HUDEP-2 (cell line): ENCODE measurements around the gene TMEM94.
"Not testable (repeated sequence)": the region's sequence is repeated elsewhere in the genome, so short reads cannot be mapped to it uniquely, and the experiment has no call there.

ENCODE experiments used
- DNase-seq, 76 experiments: peaks; one replicate each; lab custom pipeline; 2025; ENCODE audit not compliant: unreplicated experiment in 76 of 76; lab: John Stamatoyannopoulos, UW

Gene TMEM94

GRCh38 chr17:75456417-75457046, at the start of gene TMEM94:
TMEM94 (plus strand) TSS chr17:75456635; CDS start chr17:75471906, 15,271 bp downstream.
- peak in 75 of 76 experiments; percentile 32 to 97 (median 90) for DNase-seq

GRCh38 chr17:75407655-75408352, 48.6 kb upstream of the TMEM94 start:
- DNase-seq, result no peak

DNA sequence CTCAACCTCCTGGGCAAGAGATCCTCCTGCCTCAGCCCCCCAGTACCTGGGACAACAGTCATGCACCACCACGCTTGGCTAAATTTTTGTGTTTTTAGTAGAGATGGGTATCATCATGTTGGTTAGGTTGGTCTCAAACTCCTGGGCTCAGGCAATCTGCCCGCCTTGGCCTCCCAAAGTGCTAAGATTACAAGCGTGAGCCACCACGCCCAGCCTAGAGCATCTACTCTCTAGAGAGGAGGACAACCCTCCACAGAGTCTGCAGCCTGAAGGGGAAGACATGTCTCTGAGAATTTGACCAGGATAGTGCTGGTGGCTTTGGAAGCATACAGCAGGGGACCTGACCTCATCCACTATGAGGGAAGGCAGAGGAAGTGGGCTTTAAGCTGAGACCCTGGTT, 46.3 kb upstream of the TMEM94 start:
- DNase-seq, result peak in 1 of 76 experiments; percentile 9

DNA sequence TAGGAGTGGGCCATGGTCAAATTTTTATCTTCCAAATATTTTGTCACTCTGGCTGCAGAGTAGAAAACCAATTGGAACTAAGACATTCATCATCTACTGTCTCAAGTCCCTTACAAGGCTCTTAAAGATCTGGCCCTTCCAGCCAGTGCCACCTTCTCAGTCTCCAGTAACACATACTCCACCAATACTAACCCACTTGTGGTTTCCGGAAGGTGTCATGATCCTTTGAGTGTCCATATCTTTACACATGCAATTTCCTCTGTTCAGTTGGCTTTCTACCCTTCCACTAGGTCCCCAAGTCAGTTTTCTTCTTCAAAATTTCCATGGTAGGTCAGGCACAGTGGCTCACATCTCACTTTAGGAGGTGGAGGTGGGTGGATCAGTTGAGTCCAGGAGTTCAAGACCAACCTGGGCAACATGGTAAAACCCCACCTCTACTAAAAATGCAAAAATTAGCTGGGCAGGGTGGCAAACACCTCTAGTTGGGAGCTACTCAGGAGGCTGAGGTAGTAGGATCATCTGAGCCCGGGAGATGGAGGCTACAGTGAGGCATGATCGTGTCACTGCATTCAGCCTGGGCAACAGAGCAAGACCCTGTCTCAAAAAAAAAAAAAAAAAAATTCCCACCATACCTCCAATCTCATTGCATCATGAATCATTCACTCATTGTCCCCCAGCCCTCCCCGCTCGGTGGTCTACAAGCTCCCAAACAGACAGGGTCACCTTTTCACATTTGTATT, 44.9 kb upstream of the TMEM94 start:
- DNase-seq, result no peak

GRCh38 chr17:75412455-75413317, 43.7 kb upstream of the TMEM94 start:
- DNase-seq, result peak in 59 of 76 experiments; percentile 9 to 75 (median 38)

GRCh38 chr17:75414488-75414887, 41.9 kb upstream of the TMEM94 start:
- DNase-seq, result no peak

DNA sequence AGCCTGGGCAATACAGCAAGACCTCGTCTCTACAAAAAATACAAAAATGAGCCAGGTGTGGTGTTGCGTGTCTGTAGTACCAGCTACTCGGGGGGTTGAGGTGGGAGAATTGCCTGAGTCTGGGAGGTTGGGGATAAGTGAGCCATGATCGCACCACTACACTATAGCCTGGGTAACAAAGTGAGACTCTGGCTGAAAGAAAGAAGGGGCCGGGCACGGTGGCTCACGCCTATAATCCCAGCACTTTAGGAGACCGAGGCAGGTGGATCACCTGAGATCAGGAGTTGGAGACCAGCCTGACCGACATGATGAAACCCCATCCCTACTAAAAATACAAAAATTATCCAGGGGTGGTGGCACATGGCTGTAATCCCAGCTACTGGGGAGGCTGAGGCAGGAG, 40.4 kb upstream of the TMEM94 start:
- DNase-seq, result no peak

- DNase-seq, result no peak
Observed at GRCh38 chr17:75417054-75417580, 39.3 kb upstream of the TMEM94 start.

GRCh38 chr17:75418531-75418930, 37.9 kb upstream of the TMEM94 start:
- no peak for DNase-seq

GRCh38 chr17:75428543-75429469, 27.6 kb upstream of the TMEM94 start:
- no peak for DNase-seq

DNA sequence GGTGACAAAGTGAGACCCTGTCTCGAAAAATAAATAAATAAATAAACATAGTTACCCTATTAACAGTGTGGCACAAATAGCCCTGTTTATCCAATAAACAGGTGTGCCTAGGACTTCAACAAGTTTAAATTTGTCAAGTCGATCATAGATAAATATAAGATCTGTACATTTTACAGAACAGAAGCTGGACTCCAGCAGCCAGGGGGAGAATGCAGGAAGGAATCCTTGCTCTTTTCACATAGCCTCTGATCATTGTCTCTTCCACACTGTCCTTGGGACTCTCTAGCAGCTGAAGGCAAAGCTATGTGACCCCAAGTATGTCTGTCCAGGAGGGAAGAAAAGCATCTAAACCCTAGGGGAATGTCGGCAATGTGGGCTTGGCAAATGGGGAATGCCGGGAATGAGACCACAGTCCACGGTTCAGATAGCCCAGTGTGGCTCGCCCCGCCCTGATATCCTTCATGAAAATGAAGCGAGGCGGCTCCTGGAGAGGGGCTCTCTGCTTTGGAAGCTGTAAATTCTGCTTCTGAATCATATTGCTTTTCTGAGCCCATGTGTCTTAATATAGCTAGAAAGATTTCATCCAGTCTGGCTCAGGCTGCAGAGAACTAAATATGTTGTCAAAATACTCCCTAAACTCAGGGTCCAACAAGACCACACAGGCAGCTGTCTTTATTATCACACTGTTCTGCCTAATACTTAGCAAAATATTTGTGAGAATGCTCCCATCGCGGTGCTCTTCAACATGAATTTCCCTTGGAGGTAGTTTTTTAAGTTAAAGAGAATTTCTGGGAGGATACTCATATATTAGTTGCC, 26.1 kb upstream of the TMEM94 start:
- DNase-seq, result no peak

- no peak for DNase-seq
Observed at GRCh38 chr17:75433218-75433783, 23.1 kb upstream of the TMEM94 start.

GRCh38 chr17:75434433-75434832, 22.0 kb upstream of the TMEM94 start:
- DNase-seq, result not testable (repeated sequence)

- not testable (repeated sequence) for DNase-seq
Observed at GRCh38 chr17:75437404-75437803, 19.0 kb upstream of the TMEM94 start.

DNA sequence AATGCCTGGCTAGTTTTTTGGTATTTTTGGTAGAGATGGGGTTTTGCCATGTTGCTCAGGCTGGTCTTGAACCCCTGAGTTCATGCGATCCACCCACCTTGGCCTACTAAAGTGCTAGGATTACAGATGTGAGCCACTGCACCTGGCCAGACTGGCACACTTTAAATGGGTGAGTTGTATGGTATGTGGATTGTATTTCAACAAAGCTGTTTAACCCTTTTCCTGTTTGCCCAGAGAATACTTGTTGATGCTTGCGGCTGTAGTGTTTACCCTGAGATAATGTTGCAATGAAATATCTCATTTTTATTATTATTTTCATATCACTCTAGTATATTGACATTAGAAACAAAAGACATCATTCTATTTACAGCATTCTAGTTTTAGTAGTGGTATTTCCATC, 17.1 kb upstream of the TMEM94 start:
- no peak for DNase-seq

GRCh38 chr17:75440738-75441448, 15.5 kb upstream of the TMEM94 start:
- no peak for DNase-seq
